NCI-H1930 (cell line): Measurements from ENCODE around the gene ITGB8.
"Not testable (repeated sequence)": the region's sequence is repeated elsewhere in the genome, so short reads cannot be mapped to it uniquely, and the experiment has no call there.

Experiments
- DNase-seq, 2 experiments: peaks; one replicate each; lab custom pipeline; 2025; lab: John Stamatoyannopoulos, UW

The ITGB8 gene

DNA sequence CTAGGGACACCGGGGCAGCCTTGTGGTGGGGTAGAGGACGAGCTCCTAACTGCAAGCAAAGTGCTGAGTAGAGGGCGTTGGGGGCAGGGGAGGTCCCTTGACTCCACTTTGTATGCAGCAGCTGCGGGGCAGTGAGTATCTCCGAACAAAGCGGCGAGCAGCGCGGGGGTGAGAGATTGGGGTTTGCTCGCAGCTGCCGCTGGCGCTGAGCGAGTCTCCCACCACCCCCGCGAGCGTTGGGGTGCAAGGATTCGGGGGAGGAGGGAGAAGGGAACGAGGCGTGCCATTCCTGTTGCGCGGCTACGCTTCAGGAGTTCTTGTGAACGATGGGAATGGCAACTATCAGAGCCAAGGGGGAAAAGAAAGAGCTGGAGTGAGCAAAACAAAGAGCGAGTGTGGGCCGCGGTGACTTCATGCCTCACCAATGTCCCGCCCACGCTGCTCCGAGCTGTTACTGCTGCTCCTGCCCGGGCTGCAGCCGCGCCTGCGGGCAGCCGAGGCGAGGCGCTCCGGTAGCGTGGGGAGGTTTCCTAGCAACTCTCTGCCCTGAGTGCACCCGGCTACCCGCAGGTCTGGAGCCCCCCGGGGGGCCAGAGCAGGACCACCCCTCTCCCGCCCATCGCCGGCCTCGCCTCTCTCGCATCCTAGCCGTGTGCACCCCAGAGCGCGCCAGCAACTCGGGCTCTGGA lies at the start of gene ITGB8:
Gene ITGB8 (plus strand): TSS at position 662 of the 689 bp plus-strand sequence. CDS start 907 bp downstream, outside the sequence.
- DNase-seq, result peak; percentile 52 to 68

- no peak for DNase-seq
These were observed 47.7 kb upstream of the ITGB8 start for GRCh38 chr7:20282959-20283358.

- no peak for DNase-seq
These were observed 47.3 kb upstream of the ITGB8 start for GRCh38 chr7:20283385-20283784.

DNA sequence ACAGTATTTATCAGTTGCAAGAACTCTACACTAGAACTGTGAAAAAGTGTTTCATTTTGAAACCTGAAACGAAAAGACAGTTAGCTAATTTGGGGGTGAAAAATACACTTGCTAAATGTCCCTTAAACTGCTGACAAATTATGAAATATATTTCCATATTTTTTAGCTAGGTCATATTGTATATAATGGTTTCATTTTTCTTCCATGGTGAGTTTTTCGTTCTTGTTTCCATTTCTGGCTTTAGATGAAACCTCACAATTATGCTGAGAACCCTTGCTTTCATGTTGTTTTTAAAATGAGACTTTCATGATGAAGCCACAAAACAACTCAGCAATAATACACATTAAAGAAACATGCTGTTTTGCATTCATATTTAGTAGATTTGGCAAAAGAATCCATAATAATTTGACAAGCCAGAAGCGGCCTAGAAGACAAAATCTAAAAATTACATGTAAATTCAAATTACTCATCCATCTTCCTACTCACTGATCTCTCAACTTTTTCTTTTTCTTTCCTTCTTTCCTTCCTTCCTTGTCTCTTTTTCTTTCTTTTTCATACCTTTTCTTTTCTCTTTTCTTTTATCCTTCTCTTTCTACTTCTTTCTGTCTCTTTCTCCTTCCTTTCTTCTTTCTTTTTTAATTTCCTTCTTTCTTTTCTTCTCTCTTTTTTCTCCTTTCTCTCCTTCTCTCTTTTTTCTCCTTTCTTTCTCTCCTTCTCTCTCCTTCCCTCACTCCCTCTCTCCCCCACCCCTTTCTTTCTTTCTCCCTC lies 46.5 kb upstream of the ITGB8 start:
- no peak for DNase-seq

GRCh38 chr7:20284771-20285143 lies 45.9 kb upstream of the ITGB8 start:
- DNase-seq, result no peak

- DNase-seq, result no peak
These were observed 43.4 kb upstream of the ITGB8 start for GRCh38 chr7:20287317-20287716.

- no peak for DNase-seq
These were observed 42.7 kb upstream of the ITGB8 start for GRCh38 chr7:20288036-20288435.

GRCh38 chr7:20290505-20291111 lies 40.1 kb upstream of the ITGB8 start:
- no peak for DNase-seq

DNA sequence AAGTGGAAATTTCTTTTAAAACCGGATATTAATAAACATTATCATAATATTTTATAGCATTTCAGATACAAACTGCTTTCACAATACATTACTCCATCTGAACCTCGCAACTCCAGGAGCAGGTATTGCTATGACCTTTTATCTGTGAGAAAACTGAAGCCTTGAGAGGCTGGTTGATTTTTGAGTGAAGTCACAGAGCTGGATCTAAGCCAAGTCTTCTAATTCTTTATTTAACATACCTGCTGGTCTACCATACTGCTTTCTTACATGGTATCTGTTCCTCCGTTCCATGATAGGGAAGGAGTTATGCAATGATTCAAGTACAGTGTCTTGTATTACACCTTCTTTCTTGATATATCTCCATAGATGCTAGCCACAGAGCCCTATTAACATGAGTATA lies 37.4 kb upstream of the ITGB8 start:
- no peak for DNase-seq

GRCh38 chr7:20296444-20296843 lies 34.3 kb upstream of the ITGB8 start:
- no peak for DNase-seq

DNA sequence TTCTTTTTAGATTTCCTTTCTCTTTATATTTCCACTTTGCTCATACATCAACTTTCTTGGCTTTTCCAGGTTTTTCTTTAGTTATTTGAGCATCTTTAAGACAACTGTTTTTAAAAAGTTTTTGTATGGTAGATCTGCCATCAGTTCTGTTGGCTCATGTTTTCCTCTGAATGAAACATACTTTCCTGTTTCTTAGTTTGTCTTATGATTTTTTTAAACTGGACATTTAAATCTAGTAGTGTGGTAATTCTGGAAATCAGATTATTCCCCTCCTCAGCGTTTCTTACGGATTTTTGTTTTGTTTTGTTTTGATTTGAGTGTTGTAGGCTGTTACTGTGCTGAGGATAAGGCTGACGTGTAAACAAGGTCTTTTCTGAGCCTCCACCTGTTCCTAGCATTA lies 33.8 kb upstream of the ITGB8 start:
- DNase-seq, result no peak

DNA sequence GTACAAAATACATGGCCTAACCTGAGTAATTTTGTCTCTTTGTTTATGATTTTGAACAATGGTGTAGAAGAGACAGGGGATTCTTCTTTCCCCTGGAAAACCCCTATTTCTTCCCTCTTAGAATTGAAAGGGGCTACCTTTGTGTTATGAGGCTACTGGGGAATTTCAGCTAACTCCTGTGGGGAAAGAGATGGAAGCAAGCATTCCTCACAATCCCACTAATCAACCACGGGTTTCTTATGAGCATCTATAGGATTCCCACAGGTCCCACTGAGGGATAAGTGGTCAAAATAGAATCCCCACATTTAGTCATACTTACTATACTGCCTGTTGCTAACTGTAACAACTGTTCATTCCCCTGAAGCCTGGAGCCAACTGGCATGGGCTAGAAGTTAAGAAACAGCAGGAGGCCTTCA lies 32.2 kb upstream of the ITGB8 start:
- DNase-seq, result no peak

DNA sequence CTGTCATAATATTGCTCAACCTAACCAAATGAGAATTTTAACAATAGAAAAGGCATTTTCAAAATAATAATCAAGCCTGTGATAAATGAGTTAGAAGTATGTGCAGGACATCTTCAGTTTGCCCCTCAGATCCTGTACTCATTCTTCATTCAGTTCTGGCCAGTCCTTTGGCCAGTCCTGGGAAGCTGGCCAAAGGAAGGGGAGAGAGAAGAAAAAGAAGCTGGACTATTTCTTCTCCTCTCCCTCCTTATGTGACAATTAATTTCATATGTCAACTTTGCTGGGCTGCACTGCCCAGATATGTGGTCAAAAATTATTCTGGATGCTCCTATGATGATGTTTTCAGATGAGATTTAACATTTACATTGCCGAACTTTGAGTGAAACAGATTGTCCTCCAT lies 31.6 kb upstream of the ITGB8 start:
- no peak for DNase-seq

DNA sequence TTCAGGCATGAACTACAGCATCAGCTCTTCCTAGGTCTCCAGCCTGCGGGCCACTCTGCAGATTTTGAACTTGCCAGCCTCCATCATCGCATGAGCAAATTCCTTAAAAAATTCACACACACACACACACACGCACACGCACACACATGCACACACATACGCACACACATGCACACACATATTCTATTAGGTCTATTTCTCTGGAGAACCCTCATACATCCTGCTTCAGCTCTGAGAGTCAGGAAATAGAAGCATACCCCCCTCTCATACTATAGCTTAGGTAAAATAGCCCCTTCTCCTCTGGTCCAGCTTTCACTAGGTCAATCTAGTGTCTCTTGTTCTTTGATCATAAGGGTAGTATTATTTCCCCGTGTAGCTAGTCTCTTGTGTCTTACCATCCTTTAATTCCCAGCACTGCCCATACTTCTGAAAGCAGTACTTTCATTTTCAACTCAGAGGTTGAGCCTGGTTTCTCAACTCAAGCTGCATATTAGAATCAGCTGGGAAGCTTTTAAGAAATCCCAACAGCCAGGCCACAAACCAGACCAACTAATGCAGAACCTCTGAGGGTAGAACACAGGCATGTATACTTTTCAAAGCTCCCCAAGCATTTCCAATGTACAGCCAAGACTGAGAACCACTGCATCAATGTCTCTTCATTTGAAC lies 30.9 kb upstream of the ITGB8 start:
- no peak for DNase-seq

DNA sequence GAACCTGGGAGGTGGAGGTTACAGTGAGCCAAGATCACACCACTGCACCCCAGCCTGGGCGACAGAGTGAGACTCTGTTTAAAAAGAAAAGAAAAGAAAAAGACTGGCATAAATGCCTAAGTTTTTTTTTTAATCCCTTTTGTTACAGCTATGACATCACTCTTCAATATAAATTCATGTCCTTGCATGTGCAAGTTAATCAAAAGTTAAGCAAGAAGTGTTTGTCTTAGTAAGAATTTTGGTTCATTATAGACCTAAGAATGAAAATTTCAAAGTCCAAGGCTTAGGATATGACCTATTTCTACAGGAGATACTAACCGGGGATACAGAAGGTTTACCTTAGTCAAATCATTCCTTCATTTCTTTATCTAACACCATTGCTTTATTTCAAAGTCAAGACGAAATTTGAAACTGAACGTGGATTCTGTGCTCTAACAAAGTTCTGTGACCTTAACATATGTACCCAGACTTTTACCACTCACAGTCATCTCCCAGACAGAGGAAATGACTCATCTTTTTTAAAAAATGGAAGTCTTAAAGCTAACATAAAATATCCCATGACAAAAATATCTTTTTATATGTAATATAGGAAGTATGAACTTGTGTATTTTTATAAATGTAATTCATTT lies 29.3 kb upstream of the ITGB8 start:
- DNase-seq, result no peak

DNA sequence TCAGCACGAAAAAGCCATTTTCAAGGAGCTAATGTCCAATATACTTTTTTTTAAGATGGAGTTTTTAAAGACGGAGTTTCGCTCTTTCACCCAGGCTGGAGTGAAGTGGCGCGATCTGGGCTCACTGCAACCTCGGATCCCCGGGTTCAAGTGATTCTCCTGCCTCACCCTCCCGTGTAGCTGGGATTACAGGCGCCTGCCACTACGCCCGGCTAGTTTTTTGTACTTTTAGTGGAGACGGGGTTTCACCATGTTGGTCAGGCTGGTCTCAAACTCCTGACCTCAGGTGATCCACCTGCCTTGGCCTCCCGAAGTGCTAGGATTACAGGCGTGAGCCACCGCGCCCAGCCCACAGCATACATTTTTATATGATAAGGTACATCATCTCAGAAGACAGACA lies 28.4 kb upstream of the ITGB8 start:
- DNase-seq, result not testable (repeated sequence)

- no peak for DNase-seq
These were observed 27.8 kb upstream of the ITGB8 start for GRCh38 chr7:20302891-20303290.

DNA sequence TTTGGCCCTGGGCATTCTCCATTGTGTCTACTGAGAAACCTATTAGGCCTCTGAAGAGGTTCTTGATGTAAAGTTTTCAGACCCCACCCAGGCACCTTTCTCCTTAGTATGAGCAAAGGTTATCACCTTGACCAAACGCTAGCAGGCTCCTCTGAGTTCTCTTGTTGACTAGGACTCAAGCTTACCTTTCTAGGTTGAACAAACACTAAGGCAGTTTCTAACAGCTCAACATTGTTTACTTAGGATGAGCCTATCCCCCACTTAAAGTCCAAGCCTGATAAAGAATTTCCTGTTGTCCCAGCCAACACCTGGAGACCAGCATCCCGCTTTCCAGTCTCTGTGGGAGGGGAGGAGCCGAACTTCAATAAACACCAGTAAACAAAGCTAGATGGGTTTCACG lies 26.3 kb upstream of the ITGB8 start:
- DNase-seq, result no peak

GRCh38 chr7:20305726-20306125 lies 25.0 kb upstream of the ITGB8 start:
- no peak for DNase-seq

DNA sequence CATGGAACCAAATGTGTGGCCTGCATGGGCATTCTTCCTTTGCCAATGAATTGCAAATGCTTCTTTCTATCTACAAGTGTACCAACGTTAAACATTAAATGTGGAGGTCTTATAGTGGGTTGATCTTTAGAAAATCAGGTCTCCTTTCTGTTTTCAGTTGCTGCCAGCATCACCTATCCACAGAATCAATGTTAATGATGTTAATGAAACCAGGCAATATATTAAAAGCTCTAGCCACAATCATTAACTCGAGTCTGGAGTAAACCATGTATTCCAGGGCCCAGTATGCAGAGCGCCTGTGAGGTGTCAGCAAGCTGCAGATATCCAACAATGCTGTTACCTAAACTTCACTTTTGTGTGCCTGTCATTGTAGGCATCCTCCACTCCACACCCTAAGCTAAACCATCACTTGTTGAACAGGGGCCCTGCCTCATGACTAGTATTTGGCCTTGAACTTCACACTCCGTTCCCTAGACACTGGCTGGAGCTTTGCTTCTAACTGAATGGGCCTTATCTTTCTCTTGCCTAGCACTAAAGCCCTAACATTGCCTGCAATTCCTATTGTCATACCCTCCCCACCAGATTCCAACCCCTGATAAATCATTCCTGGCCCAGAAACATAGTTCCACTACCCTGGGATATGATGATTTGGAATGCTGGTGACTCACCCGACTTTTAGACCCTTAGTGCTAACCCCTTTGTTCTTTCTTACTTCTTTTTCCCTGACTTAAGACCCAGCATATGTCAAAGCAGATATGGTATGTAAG lies 24.3 kb upstream of the ITGB8 start:
- DNase-seq, result no peak

DNA sequence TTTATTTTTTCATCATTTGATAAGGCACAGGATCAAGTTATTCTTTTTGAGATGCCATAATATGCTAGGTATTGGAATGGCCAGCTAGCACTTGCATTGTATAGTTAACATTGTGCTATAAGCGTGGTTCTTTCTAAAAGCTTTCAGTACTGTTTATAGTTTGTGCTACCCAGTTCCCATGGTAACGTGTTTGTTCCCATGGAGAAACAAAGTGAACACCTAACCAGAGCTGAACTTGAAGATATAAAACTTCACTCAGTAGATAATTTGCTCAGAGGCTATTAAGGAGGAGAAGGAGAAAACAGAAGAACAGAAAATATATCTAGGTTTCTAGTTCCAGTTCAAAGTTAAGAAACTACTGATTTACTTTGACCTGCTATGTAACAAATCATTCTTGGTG lies 23.6 kb upstream of the ITGB8 start:
- no peak for DNase-seq
